Activated T-helper 2 cell treated with anti-CD3 and anti-CD28 coated beads, Interferon-gamma antibody, Interleukin-2, Interleukin-4, amounts not matched to agents 10 μg/mL and 5 μg/mL and 100 μg/mL, durations not matched to agents 14 hours and 24 hours and 36 hours (primary cell): Measurements from ENCODE around the gene STX16. TPM values are rescaled to one million over a fixed set of nuclear protein-coding genes. Genes with fewer than 3 reads are reported as not detected.

Source experiments
- DNase-seq: peaks from one replicate; pipeline ENCODE4 v3.0.0; 2021; ENCODE audit warnings: low spot score
- H3K27ac Mint-ChIP-seq: one replicate; pipeline ENCODE4 v1.8.0; 2021; ENCODE audit warnings: mixed read lengths
- H3K27me3 Mint-ChIP-seq: one replicate; pipeline ENCODE4 v1.8.0; 2021; ENCODE audit warnings: low read depth, mixed read lengths
- H3K36me3 Mint-ChIP-seq: one replicate; pipeline ENCODE4 v1.8.0; 2021; ENCODE audit warnings: low read depth, mixed read lengths
- H3K4me1 Mint-ChIP-seq: one replicate; pipeline ENCODE4 v1.8.0; 2021; ENCODE audit warnings: low read depth, mixed read lengths
- H3K4me3 Mint-ChIP-seq: one replicate; pipeline ENCODE4 v1.8.0; 2021; ENCODE audit warnings: low read depth, mild to moderate bottlenecking, moderate library complexity, mixed read lengths
- H3K9me3 Mint-ChIP-seq: one replicate; pipeline ENCODE4 v1.8.0; 2021; ENCODE audit warnings: mixed read lengths
- intact Hi-C: fragments of 100-400 bp; cut with micrococcal nuclease; formaldehyde crosslinking; loops from one replicate; pipeline ENCODE4 v1.15.1; 2023
- total RNA-seq: library from RNA; stranded (reverse); gene quantifications from 2 replicates; pipeline ENCODE4 v1.2.3, GENCODE V29; 2022

STX16 gene
- total RNA-seq, 1 donor from 2014 or later = 103 TPM

GRCh38 chr20:58668901-58669286, 17.8 kb downstream of the STX16 start:
- no peak for DNase-seq
- no peak overlapping the region for H3K4me3 Mint-ChIP-seq
- H3K27me3 Mint-ChIP-seq = no peaks in the 10 kb centered on the region
- intact Hi-C loops = no loop called here
- H3K9me3 Mint-ChIP-seq = no peaks in the 10 kb centered on the region
- H3K27ac Mint-ChIP-seq = no peak overlapping the region
- peaks cover 61% of the 10 kb centered on the region for H3K36me3 Mint-ChIP-seq
- H3K4me1 Mint-ChIP-seq = peaks cover 11% of the 10 kb centered on the region

- Mint-ChIP-seq H3K9me3 (no peaks in the 10 kb centered on the region), H3K4me1 (peaks cover 11% of the 10 kb centered on the region), H3K36me3 (peaks cover 63% of the 10 kb centered on the region), H3K27me3 (no peaks in the 10 kb centered on the region), H3K27ac (no peak overlapping the region), H3K4me3 (no peak overlapping the region)
- intact Hi-C loops = no loop called here
- no peak for DNase-seq
Observed at GRCh38 chr20:58669287-58670006, 18.4 kb downstream of the STX16 start.

GRCh38 chr20:58670102-58670501, 19.0 kb downstream of the STX16 start:
- H3K4me1 Mint-ChIP-seq = peaks cover 9% of the 10 kb centered on the region
- no peaks in the 10 kb centered on the region for H3K9me3 Mint-ChIP-seq
- intact Hi-C loops = no loop called here
- no peaks in the 10 kb centered on the region for H3K27me3 Mint-ChIP-seq
- H3K27ac Mint-ChIP-seq = no peak overlapping the region
- no peak for DNase-seq
- H3K4me3 Mint-ChIP-seq = no peak overlapping the region
- H3K36me3 Mint-ChIP-seq = peaks cover 67% of the 10 kb centered on the region

GRCh38 chr20:58670659-58671058, 19.6 kb downstream of the STX16 start:
- no peak for DNase-seq
- Mint-ChIP-seq H3K27me3 (no peaks in the 10 kb centered on the region), H3K4me3 (no peak overlapping the region), H3K27ac (no peak overlapping the region), H3K9me3 (no peaks in the 10 kb centered on the region), H3K4me1 (peaks cover 6% of the 10 kb centered on the region), H3K36me3 (peaks cover 69% of the 10 kb centered on the region)
- intact Hi-C loops = no loop called here

GRCh38 chr20:58673119-58673518, 22.0 kb downstream of the STX16 start:
- no peak for DNase-seq
- H3K27ac Mint-ChIP-seq = no peak overlapping the region
- intact Hi-C loops = no loop called here
- no peaks in the 10 kb centered on the region for H3K27me3 Mint-ChIP-seq
- H3K9me3 Mint-ChIP-seq = no peaks in the 10 kb centered on the region
- no peak overlapping the region for H3K4me3 Mint-ChIP-seq
- peaks cover 69% of the 10 kb centered on the region for H3K36me3 Mint-ChIP-seq
- no peaks in the 10 kb centered on the region for H3K4me1 Mint-ChIP-seq

GRCh38 chr20:58675146-58675584, 24.1 kb downstream of the STX16 start:
- Mint-ChIP-seq H3K4me1 (no peaks in the 10 kb centered on the region), H3K4me3 (no peak overlapping the region), H3K27me3 (no peaks in the 10 kb centered on the region), H3K27ac (no peak overlapping the region), H3K9me3 (no peaks in the 10 kb centered on the region), H3K36me3 (peaks cover 73% of the 10 kb centered on the region)
- no peak for DNase-seq
- intact Hi-C loops = no loop called here

GRCh38 chr20:58675641-58676040, 24.6 kb downstream of the STX16 start:
- intact Hi-C loops = no loop called here
- Mint-ChIP-seq H3K4me1 (no peaks in the 10 kb centered on the region), H3K4me3 (no peak overlapping the region), H3K9me3 (no peaks in the 10 kb centered on the region), H3K36me3 (peaks cover 73% of the 10 kb centered on the region), H3K27me3 (no peaks in the 10 kb centered on the region), H3K27ac (no peak overlapping the region)
- DNase-seq = no peak

- Mint-ChIP-seq H3K27me3 (no peaks in the 10 kb centered on the region), H3K27ac (no peak overlapping the region), H3K36me3 (peaks cover 74% of the 10 kb centered on the region), H3K4me3 (no peak overlapping the region), H3K4me1 (no peaks in the 10 kb centered on the region), H3K9me3 (no peaks in the 10 kb centered on the region)
- no peak for DNase-seq
- intact Hi-C loops = no loop called here
Observed at GRCh38 chr20:58676161-58676560, 25.1 kb downstream of the STX16 start.

- no peak for DNase-seq
- peaks cover 73% of the 10 kb centered on the region for H3K36me3 Mint-ChIP-seq
- H3K4me1 Mint-ChIP-seq = no peaks in the 10 kb centered on the region
- no peaks in the 10 kb centered on the region for H3K27me3 Mint-ChIP-seq
- no peak overlapping the region for H3K4me3 Mint-ChIP-seq
- intact Hi-C loops = no loop called here
- no peak overlapping the region for H3K27ac Mint-ChIP-seq
- no peaks in the 10 kb centered on the region for H3K9me3 Mint-ChIP-seq
Observed at GRCh38 chr20:58677079-58677604, 26.1 kb downstream of the STX16 start.

- Mint-ChIP-seq H3K4me1 (no peaks in the 10 kb centered on the region), H3K36me3 (peaks cover 72% of the 10 kb centered on the region), H3K9me3 (no peaks in the 10 kb centered on the region), H3K4me3 (no peak overlapping the region), H3K27ac (no peak overlapping the region), H3K27me3 (no peaks in the 10 kb centered on the region)
- no peak for DNase-seq
- intact Hi-C loops = no loop called here
Observed at GRCh38 chr20:58677808-58678207, 26.7 kb downstream of the STX16 start.

- Mint-ChIP-seq H3K4me1 (no peaks in the 10 kb centered on the region), H3K36me3 (peaks cover 62% of the 10 kb centered on the region), H3K9me3 (no peaks in the 10 kb centered on the region), H3K4me3 (no peak overlapping the region), H3K27me3 (no peaks in the 10 kb centered on the region), H3K27ac (no peak overlapping the region)
- intact Hi-C loops = no loop called here
- DNase-seq = no peak
Observed at GRCh38 chr20:58678806-58679205, 27.7 kb downstream of the STX16 start.

- no peak overlapping the region for H3K4me3 Mint-ChIP-seq
- no peak overlapping the region for H3K27ac Mint-ChIP-seq
- no peaks in the 10 kb centered on the region for H3K4me1 Mint-ChIP-seq
- H3K9me3 Mint-ChIP-seq = no peaks in the 10 kb centered on the region
- intact Hi-C loops = no loop called here
- DNase-seq = no peak
- H3K27me3 Mint-ChIP-seq = no peaks in the 10 kb centered on the region
- H3K36me3 Mint-ChIP-seq = peaks cover 32% of the 10 kb centered on the region
Observed at GRCh38 chr20:58682656-58683531, 31.8 kb downstream of the STX16 start.

- peaks cover 24% of the 10 kb centered on the region for H3K36me3 Mint-ChIP-seq
- no peak for DNase-seq
- H3K4me1 Mint-ChIP-seq = no peaks in the 10 kb centered on the region
- H3K27me3 Mint-ChIP-seq = no peaks in the 10 kb centered on the region
- intact Hi-C loops = no loop called here
- H3K4me3 Mint-ChIP-seq = no peak overlapping the region
- H3K9me3 Mint-ChIP-seq = no peaks in the 10 kb centered on the region
- H3K27ac Mint-ChIP-seq = no peak overlapping the region
Observed at GRCh38 chr20:58684291-58684690, 33.2 kb downstream of the STX16 start.
